ENCODE results near the gene ANKRD12. TPM values are rescaled to one million over a fixed set of nuclear protein-coding genes. Genes with fewer than 3 reads are reported as not detected.

ANKRD12 gene
- total and polyA plus RNA-seq, 2 experiments from 2014 or later, result 23.9 to 92.4 TPM

DNA sequence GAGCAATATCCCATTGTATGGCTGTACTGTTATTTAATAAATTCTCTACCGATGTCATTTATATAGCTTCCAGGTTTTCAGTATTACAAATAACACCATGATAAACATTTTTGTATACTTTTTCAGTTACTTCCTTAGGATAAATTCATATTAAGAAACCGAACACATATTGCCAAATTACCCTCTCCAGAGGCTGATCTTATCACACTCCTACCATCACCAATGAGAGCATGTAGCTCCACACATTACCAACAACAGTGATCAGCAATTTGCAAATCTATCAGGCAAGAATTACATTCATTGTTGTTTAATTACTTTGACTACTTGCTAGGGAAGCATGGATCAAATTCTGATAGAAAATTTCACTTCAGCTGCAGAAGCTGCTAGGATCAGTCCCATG lies 39.9 kb upstream of the ANKRD12 start:
- H3K4me1 Mint-ChIP-seq, result peaks cover 32% of the 10 kb centered on the region
- Histone ChIP-seq H2AFZ (peak overlapping the region; percentile 87), H4K20me1 (replicated peaks; ENCODE audit: insufficient read depth) (no peaks in the 10 kb centered on the region), H3K27me3 (ENCODE audit: insufficient read depth) (no peaks in the 10 kb centered on the region), H3K36me3 (ENCODE audit: insufficient read depth) (no peaks in the 10 kb centered on the region), H3K4me2 (peak overlapping the region; percentile 46), H3K4me1 (ENCODE audit: insufficient read depth) (peaks cover 29% of the 10 kb centered on the region), H3K27ac (ENCODE audit: low read depth) (peak overlapping the region; percentile 10; the same call in 1 of the 2 replicates), H3K79me2 (replicated peaks; ENCODE audit: insufficient read depth) (no peaks in the 10 kb centered on the region), H3K9me2 (ENCODE audit: insufficient read depth) (no peaks in the 10 kb centered on the region), H3F3A (replicated peaks; ENCODE audit: low read depth) (no peaks in the 10 kb centered on the region), H3K4me3 (peak overlapping the region; percentile 22; the same call in 1 of the 2 replicates)
- 0 out of 3 replicates have a peak overlapping the region, but pooled peaks have one; percentile 4 for H3K4me3 Mint-ChIP-seq
- no peaks in the 10 kb centered on the region for H3K9me3 Mint-ChIP-seq
- no peaks in the 10 kb centered on the region for H3K36me3 Mint-ChIP-seq (ENCODE audit: low read depth)
- 0 out of 2 replicates have a peak overlapping the region, but pooled peaks have one; percentile 74 for H3K27ac Mint-ChIP-seq
- DNase-seq (ENCODE audit: low spot score) (no peak), ATAC-seq (no peak)
- no peaks in the 10 kb centered on the region for H3K27me3 Mint-ChIP-seq (ENCODE audit: insufficient read depth, low read depth, poor library complexity)
- TF ChIP-seq, protein P1, sequence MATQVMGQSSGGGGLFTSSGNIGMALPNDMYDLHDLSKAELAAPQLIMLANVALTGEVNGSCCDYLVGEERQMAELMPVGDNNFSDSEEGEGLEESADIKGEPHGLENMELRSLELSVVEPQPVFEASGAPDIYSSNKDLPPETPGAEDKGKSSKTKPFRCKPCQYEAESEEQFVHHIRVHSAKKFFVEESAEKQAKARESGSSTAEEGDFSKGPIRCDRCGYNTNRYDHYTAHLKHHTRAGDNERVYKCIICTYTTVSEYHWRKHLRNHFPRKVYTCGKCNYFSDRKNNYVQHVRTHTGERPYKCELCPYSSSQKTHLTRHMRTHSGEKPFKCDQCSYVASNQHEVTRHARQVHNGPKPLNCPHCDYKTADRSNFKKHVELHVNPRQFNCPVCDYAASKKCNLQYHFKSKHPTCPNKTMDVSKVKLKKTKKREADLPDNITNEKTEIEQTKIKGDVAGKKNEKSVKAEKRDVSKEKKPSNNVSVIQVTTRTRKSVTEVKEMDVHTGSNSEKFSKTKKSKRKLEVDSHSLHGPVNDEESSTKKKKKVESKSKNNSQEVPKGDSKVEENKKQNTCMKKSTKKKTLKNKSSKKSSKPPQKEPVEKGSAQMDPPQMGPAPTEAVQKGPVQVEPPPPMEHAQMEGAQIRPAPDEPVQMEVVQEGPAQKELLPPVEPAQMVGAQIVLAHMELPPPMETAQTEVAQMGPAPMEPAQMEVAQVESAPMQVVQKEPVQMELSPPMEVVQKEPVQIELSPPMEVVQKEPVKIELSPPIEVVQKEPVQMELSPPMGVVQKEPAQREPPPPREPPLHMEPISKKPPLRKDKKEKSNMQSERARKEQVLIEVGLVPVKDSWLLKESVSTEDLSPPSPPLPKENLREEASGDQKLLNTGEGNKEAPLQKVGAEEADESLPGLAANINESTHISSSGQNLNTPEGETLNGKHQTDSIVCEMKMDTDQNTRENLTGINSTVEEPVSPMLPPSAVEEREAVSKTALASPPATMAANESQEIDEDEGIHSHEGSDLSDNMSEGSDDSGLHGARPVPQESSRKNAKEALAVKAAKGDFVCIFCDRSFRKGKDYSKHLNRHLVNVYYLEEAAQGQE (IDR thresholded peaks at IDR 0.05; ENCODE audit: unreplicated experiment), result no peak
- TF ChIP-seq EZH2phosphoT487 (IDR thresholded peaks at IDR 0.05; ENCODE audit: unreplicated experiment) (no peak), CREB1 (CRISPR knock-in tag; IDR thresholded peaks at IDR 0.05; ENCODE audit: low read depth) (no peak), NANOG (IDR thresholded peaks at IDR 0.05; ENCODE audit: borderline replicate concordance) (no peak), ZNF114 (CRISPR knock-in tag; IDR thresholded peaks at IDR 0.05) (no peak), STAT1 (IDR thresholded peaks at IDR 0.05; ENCODE audit: unreplicated experiment) (no peak), ZNF331 (CRISPR knock-in tag; IDR thresholded peaks at IDR 0.05; ENCODE audit: low read depth) (no peak)
- TF ChIP-seq, protein P2, sequence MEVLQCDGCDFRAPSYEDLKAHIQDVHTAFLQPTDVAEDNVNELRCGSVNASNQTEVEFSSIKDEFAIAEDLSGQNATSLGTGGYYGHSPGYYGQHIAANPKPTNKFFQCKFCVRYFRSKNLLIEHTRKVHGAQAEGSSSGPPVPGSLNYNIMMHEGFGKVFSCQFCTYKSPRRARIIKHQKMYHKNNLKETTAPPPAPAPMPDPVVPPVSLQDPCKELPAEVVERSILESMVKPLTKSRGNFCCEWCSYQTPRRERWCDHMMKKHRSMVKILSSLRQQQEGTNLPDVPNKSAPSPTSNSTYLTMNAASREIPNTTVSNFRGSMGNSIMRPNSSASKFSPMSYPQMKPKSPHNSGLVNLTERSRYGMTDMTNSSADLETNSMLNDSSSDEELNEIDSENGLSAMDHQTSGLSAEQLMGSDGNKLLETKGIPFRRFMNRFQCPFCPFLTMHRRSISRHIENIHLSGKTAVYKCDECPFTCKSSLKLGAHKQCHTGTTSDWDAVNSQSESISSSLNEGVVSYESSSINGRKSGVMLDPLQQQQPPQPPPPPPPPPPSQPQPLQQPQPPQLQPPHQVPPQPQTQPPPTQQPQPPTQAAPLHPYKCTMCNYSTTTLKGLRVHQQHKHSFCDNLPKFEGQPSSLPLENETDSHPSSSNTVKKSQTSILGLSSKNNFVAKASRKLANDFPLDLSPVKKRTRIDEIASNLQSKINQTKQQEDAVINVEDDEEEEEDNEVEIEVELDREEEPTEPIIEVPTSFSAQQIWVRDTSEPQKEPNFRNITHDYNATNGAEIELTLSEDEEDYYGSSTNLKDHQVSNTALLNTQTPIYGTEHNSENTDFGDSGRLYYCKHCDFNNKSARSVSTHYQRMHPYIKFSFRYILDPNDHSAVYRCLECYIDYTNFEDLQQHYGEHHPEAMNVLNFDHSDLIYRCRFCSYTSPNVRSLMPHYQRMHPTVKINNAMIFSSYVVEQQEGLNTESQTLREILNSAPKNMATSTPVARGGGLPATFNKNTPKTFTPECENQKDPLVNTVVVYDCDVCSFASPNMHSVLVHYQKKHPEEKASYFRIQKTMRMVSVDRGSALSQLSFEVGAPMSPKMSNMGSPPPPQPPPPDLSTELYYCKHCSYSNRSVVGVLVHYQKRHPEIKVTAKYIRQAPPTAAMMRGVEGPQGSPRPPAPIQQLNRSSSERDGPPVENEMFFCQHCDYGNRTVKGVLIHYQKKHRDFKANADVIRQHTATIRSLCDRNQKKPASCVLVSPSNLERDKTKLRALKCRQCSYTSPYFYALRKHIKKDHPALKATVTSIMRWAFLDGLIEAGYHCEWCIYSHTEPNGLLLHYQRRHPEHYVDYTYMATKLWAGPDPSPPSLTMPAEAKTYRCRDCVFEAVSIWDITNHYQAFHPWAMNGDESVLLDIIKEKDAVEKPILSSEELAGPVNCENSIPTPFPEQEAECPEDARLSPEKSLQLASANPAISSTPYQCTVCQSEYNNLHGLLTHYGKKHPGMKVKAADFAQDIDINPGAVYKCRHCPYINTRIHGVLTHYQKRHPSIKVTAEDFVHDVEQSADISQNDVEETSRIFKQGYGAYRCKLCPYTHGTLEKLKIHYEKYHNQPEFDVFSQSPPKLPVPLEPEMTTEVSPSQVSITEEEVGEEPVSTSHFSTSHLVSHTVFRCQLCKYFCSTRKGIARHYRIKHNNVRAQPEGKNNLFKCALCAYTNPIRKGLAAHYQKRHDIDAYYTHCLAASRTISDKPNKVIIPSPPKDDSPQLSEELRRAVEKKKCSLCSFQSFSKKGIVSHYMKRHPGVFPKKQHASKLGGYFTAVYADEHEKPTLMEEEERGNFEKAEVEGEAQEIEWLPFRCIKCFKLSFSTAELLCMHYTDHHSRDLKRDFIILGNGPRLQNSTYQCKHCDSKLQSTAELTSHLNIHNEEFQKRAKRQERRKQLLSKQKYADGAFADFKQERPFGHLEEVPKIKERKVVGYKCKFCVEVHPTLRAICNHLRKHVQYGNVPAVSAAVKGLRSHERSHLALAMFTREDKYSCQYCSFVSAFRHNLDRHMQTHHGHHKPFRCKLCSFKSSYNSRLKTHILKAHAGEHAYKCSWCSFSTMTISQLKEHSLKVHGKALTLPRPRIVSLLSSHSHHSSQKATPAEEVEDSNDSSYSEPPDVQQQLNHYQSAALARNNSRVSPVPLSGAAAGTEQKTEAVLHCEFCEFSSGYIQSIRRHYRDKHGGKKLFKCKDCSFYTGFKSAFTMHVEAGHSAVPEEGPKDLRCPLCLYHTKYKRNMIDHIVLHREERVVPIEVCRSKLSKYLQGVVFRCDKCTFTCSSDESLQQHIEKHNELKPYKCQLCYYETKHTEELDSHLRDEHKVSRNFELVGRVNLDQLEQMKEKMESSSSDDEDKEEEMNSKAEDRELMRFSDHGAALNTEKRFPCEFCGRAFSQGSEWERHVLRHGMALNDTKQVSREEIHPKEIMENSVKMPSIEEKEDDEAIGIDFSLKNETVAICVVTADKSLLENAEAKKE (CRISPR knock-in tag; IDR thresholded peaks at IDR 0.05), result no peak
